Measurements from ENCODE around the gene ERAS.

ERAS gene

GRCh38 chrX:48834383-48834709, 8.0 kb downstream of the ERAS start:
- TF ChIP-seq ZBTB7A (IDR thresholded peaks at IDR 0.05; ENCODE audit: low read depth) (no peak), REST (IDR thresholded peaks at IDR 0.05; ENCODE audit: low read depth) (no peak), USF1 (IDR thresholded peaks at IDR 0.05) (no peak), CREB1 (IDR thresholded peaks at IDR 0.05; ENCODE audit: low read depth) (no peak), CEBPB (IDR thresholded peaks at IDR 0.05) (no peak), EP300 (IDR thresholded peaks at IDR 0.05; ENCODE audit: borderline replicate concordance) (no peak), NFIC (IDR thresholded peaks at IDR 0.05) (no peak), TCF12 (IDR thresholded peaks at IDR 0.05; ENCODE audit: low read depth) (no peak), MAX (IDR thresholded peaks at IDR 0.05) (no peak), TEAD4 (IDR thresholded peaks at IDR 0.05) (no peak), RAD21 (IDR thresholded peaks at IDR 0.05; ENCODE audit: low read depth) (no peak), TAF1 (IDR thresholded peaks at IDR 0.05; ENCODE audit: low read depth) (no peak), EGR1 (IDR thresholded peaks at IDR 0.05) (no peak)

GRCh38 chrX:48835524-48836329, 9.4 kb downstream of the ERAS start, which contains the start of gene PCSK1N:
Gene PCSK1N, minus strand, starts transcription at chrX:48835610. Its CDS starts 78 bp downstream, at chrX:48835532.
- TF ChIP-seq USF1 (IDR thresholded peaks at IDR 0.05) (no peak), EGR1 (IDR thresholded peaks at IDR 0.05) (no peak), ZBTB7A (IDR thresholded peaks at IDR 0.05; ENCODE audit: low read depth) (no peak), EP300 (IDR thresholded peaks at IDR 0.05; ENCODE audit: borderline replicate concordance) (no peak), CREB1 (IDR thresholded peaks at IDR 0.05; ENCODE audit: low read depth) (no peak), REST (IDR thresholded peaks at IDR 0.05; ENCODE audit: low read depth) (peak; percentile 59; the same call in 1 of the 2 replicates), CEBPB (IDR thresholded peaks at IDR 0.05) (no peak), MAX (IDR thresholded peaks at IDR 0.05) (no peak), FOXM1 (IDR thresholded peaks at IDR 0.05; ENCODE audit: borderline replicate concordance, low read depth) (peak; percentile 21; the same call in 1 of the 2 replicates), TAF1 (IDR thresholded peaks at IDR 0.05; ENCODE audit: low read depth) (no peak), NFIC (IDR thresholded peaks at IDR 0.05) (no peak), TEAD4 (IDR thresholded peaks at IDR 0.05) (no peak)

GRCh38 chrX:48839686-48840085, 13.4 kb downstream of the ERAS start:
- TF ChIP-seq USF1 (IDR thresholded peaks at IDR 0.05): no peak
- no peak for TF ChIP-seq EGR1 (IDR thresholded peaks at IDR 0.05)
- TF ChIP-seq NFIC (IDR thresholded peaks at IDR 0.05): no peak
- TF ChIP-seq TEAD4 (IDR thresholded peaks at IDR 0.05): no peak
- no peak for TF ChIP-seq FOXM1 (IDR thresholded peaks at IDR 0.05; ENCODE audit: borderline replicate concordance, low read depth)
- no peak for TF ChIP-seq TAF1 (IDR thresholded peaks at IDR 0.05; ENCODE audit: low read depth)
- no peak for TF ChIP-seq CREB1 (IDR thresholded peaks at IDR 0.05; ENCODE audit: low read depth)
- no peak for TF ChIP-seq RAD21 (IDR thresholded peaks at IDR 0.05; ENCODE audit: low read depth)
- TF ChIP-seq YY1 (IDR thresholded peaks at IDR 0.05; ENCODE audit: low read depth): no peak
- no peak for TF ChIP-seq REST (IDR thresholded peaks at IDR 0.05; ENCODE audit: low read depth)
- no peak for TF ChIP-seq MAX (IDR thresholded peaks at IDR 0.05)
- no peak for TF ChIP-seq CEBPB (IDR thresholded peaks at IDR 0.05)
- no peak for TF ChIP-seq TCF12 (IDR thresholded peaks at IDR 0.05; ENCODE audit: low read depth)
